Measurements from ENCODE around the gene C17orf113.

- TF ChIP-seq CTCF (IDR thresholded peaks at IDR 0.05) (no peak), POLR2A (IDR thresholded peaks at IDR 0.05) (no peak)
These were observed 3.5 kb upstream of the C17orf113 start for GRCh38 chr17:42053731-42054500.
